ENCODE measurements around the gene C4orf17.
"Not testable (repeated sequence)": the region's sequence is repeated elsewhere in the genome, so short reads cannot be mapped to it uniquely, and the experiment has no call there.

The C4orf17 gene

DNA sequence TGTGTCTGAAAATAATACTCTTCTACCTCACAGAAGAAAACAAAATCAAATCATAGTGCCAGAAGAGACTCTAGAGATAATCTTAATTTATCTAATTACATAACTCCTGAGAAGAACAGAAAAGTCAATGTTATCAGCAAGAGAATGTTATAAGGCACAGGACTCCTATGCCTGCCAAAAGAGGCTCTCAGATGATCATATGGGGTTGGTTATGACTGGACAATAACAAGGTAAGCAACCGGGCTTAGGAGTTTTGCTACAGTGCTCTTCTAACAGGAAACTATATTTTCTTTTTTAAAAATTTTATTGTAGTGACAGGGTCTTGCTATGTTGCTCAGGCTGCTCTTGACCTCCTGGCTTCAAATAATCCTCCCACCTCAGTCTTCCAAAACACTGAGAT is 3.5 kb upstream of the C4orf17 start:
- Histone ChIP-seq H3K9me3 (ENCODE audit: severe bottlenecking) (no peaks in the 10 kb centered on the region), H3K36me3 (ENCODE audit: low read depth) (no peaks in the 10 kb centered on the region), H3K4me1 (ENCODE audit: insufficient read depth, poor library complexity, severe bottlenecking) (peaks cover 8% of the 10 kb centered on the region), H3K27me3 (ENCODE audit: insufficient read depth, poor library complexity, severe bottlenecking) (no peaks in the 10 kb centered on the region), H3K27ac (ENCODE audit: poor library complexity, severe bottlenecking) (no peak overlapping the region), H3K4me3 (ENCODE audit: severe bottlenecking) (no peak overlapping the region)
- no peak for ATAC-seq (ENCODE audit: low read depth)
- TF ChIP-seq, protein P1, sequence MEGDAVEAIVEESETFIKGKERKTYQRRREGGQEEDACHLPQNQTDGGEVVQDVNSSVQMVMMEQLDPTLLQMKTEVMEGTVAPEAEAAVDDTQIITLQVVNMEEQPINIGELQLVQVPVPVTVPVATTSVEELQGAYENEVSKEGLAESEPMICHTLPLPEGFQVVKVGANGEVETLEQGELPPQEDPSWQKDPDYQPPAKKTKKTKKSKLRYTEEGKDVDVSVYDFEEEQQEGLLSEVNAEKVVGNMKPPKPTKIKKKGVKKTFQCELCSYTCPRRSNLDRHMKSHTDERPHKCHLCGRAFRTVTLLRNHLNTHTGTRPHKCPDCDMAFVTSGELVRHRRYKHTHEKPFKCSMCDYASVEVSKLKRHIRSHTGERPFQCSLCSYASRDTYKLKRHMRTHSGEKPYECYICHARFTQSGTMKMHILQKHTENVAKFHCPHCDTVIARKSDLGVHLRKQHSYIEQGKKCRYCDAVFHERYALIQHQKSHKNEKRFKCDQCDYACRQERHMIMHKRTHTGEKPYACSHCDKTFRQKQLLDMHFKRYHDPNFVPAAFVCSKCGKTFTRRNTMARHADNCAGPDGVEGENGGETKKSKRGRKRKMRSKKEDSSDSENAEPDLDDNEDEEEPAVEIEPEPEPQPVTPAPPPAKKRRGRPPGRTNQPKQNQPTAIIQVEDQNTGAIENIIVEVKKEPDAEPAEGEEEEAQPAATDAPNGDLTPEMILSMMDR (IDR thresholded peaks at IDR 0.05; ENCODE audit: poor library complexity, severe bottlenecking), result no peak
- DNase-seq (ENCODE audit: low spot score), result no peak

DNA sequence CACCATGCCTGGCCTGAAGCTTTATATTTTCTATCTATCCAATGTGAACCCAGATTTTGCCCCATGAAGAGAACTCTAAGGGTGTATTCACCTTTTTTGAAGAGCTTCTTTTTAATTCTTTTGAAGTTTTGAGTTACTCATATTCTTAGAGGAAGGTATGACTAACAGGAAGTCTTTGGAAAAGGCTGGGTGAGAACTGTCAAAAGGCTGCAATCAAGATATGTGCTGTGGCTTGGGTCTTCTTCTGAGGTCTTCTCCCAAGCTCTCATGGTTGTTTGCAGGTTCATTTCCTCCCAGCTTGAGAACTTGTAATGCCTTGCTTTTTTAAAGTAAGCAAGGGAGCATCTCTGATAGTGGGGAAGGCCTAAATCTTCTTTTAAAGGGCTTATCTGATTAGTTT is 3.1 kb upstream of the C4orf17 start:
- no peak overlapping the region for H3K27ac ChIP-seq (ENCODE audit: poor library complexity, severe bottlenecking)
- no peaks in the 10 kb centered on the region for H3K27me3 ChIP-seq (ENCODE audit: insufficient read depth, poor library complexity, severe bottlenecking)
- H3K4me1 ChIP-seq (ENCODE audit: insufficient read depth, poor library complexity, severe bottlenecking), result peaks cover 8% of the 10 kb centered on the region
- no peaks in the 10 kb centered on the region for H3K36me3 ChIP-seq (ENCODE audit: low read depth)
- DNase-seq (ENCODE audit: low spot score) (no peak), ATAC-seq (ENCODE audit: low read depth) (peak; percentile 76)
- TF ChIP-seq, protein P1 (IDR thresholded peaks at IDR 0.05; ENCODE audit: poor library complexity, severe bottlenecking), result no peak
- H3K4me3 ChIP-seq (ENCODE audit: severe bottlenecking), result no peak overlapping the region
- H3K9me3 ChIP-seq (ENCODE audit: severe bottlenecking), result no peaks in the 10 kb centered on the region

DNA sequence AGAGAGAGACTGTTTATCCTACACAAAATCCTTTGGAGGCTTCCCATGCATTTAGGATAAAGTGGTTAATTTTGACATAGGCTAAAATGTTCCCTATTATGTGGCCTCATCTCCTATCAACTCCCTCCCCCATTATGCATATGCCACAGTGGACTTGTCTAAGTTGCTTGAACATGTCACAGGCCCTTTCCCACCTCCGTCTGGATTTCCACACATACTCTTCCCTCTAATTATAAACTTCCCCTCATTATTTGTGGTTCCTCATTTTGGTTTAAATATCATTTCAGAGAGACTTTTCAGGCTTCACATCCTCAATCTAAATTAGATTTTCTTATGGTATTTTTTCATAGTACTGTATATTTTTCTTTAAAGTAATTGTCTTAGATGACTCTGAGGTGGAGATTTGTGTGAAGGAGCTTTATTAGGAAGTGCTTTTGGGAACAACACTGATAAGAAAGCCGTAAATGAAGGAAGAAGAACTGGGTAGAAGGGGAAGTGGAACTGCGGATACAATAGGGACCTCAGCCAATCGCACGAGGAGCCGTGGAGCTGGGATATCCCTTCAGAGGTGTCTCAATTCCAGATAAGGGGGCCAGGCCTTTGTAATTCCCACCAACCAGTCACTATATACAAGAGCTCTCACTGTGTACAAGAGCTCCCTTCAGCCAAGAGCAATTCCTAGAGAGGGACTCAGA is 7.9 kb downstream of the C4orf17 start:
- H3K9me3 ChIP-seq (ENCODE audit: severe bottlenecking), result no peaks in the 10 kb centered on the region
- no peak overlapping the region for H3K4me3 ChIP-seq (ENCODE audit: severe bottlenecking)
- DNase-seq (ENCODE audit: low spot score) (no peak), ATAC-seq (ENCODE audit: low read depth) (no peak)
- no peaks in the 10 kb centered on the region for H3K36me3 ChIP-seq (ENCODE audit: low read depth)
- TF ChIP-seq, protein P1 (IDR thresholded peaks at IDR 0.05; ENCODE audit: poor library complexity, severe bottlenecking), result no peak
- H3K4me1 ChIP-seq (ENCODE audit: insufficient read depth, poor library complexity, severe bottlenecking), result no peaks in the 10 kb centered on the region
- no peak overlapping the region for H3K27ac ChIP-seq (ENCODE audit: poor library complexity, severe bottlenecking)
- no peaks in the 10 kb centered on the region for H3K27me3 ChIP-seq (ENCODE audit: insufficient read depth, poor library complexity, severe bottlenecking)

DNA sequence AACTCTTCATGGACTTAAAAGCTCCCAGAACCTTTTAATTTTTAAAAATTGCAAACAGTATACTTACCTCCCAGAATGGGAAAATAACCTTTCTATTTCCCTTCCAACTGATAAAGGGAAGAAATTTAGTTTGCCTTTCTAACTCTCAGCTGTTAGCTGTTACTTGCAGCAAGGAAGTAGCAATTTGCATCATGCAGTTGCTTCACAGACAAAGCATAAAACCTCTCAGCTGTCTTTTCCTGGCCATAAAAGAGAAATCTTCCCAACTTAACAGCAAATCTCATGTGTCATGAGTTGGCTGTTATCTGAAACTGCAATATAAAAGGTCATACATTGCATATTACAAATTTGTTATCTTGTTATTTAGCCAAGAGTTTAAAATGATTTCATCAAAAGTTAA is 18.4 kb downstream of the C4orf17 start:
- H3K4me3 ChIP-seq (ENCODE audit: severe bottlenecking), result no peak overlapping the region
- TF ChIP-seq, protein P1 (IDR thresholded peaks at IDR 0.05; ENCODE audit: poor library complexity, severe bottlenecking), result no peak
- H3K27me3 ChIP-seq (ENCODE audit: insufficient read depth, poor library complexity, severe bottlenecking), result peaks cover 4% of the 10 kb centered on the region
- no peaks in the 10 kb centered on the region for H3K36me3 ChIP-seq (ENCODE audit: low read depth)
- no peaks in the 10 kb centered on the region for H3K9me3 ChIP-seq (ENCODE audit: severe bottlenecking)
- H3K27ac ChIP-seq (ENCODE audit: poor library complexity, severe bottlenecking), result no peak overlapping the region
- ATAC-seq (ENCODE audit: low read depth) (no peak), DNase-seq (ENCODE audit: low spot score) (no peak)
- no peaks in the 10 kb centered on the region for H3K4me1 ChIP-seq (ENCODE audit: insufficient read depth, poor library complexity, severe bottlenecking)

DNA sequence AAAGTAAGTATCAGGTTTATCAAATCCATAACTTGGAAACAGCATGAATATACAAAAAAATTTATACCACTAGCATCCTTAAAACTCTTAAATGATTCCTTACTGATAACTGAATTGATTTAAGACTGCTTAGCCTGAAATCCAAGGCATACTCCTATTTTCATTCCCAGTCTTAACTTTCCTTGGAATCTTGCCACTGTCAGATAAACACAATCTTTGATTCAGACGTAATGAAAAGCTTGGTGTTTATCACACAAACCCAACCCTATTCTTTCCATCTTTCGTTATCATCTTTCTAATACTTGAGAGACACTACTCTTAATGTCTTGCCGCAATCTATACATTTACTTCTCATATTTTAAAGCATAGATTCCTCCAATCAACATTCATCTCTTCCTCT is 19.1 kb downstream of the C4orf17 start:
- H3K27ac ChIP-seq (ENCODE audit: poor library complexity, severe bottlenecking), result no peak overlapping the region
- H3K36me3 ChIP-seq (ENCODE audit: low read depth), result no peaks in the 10 kb centered on the region
- no peak for ATAC-seq (ENCODE audit: low read depth)
- TF ChIP-seq, protein P1 (IDR thresholded peaks at IDR 0.05; ENCODE audit: poor library complexity, severe bottlenecking), result no peak
- no peak for DNase-seq (ENCODE audit: low spot score)
- H3K9me3 ChIP-seq (ENCODE audit: severe bottlenecking), result no peaks in the 10 kb centered on the region
- H3K27me3 ChIP-seq (ENCODE audit: insufficient read depth, poor library complexity, severe bottlenecking), result peaks cover 4% of the 10 kb centered on the region
- no peak overlapping the region for H3K4me3 ChIP-seq (ENCODE audit: severe bottlenecking)
- H3K4me1 ChIP-seq (ENCODE audit: insufficient read depth, poor library complexity, severe bottlenecking), result no peaks in the 10 kb centered on the region

DNA sequence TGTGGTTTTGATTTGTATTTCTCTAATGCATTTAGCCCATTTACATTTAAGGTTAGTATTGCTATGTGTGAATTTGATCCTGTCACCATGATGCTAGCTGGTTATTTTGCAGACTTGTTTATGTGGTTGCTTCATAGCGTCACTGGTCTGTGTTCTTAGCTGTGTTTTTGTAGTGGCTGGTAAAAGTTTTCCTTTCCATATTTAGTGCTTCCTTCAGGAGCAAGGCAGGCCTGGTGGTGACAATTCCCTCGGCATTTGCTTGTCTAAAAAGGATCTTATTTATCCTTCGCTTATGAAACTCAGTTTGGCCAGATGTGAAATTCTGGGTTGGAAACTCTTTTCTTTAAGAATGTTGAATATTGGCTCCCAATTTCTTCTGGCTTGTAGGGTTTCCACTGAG is 23.9 kb downstream of the C4orf17 start:
- ATAC-seq (ENCODE audit: low read depth); H3K36me3 ChIP-seq (ENCODE audit: low read depth); H3K9me3 ChIP-seq (ENCODE audit: severe bottlenecking); H3K4me1 ChIP-seq (ENCODE audit: insufficient read depth, poor library complexity, severe bottlenecking); H3K27ac ChIP-seq (ENCODE audit: poor library complexity, severe bottlenecking); H3K27me3 ChIP-seq (ENCODE audit: insufficient read depth, poor library complexity, severe bottlenecking); H3K4me3 ChIP-seq (ENCODE audit: severe bottlenecking); DNase-seq (ENCODE audit: low spot score): not testable (repeated sequence)
